ENCODE results near the gene USP10. TPM values are rescaled to one million over a fixed set of nuclear protein-coding genes. Genes with fewer than 3 reads are reported as not detected.

The USP10 gene
- total RNA-seq, 4 donors from 2014 or later: 23.6 to 56.8 (median 45.4) TPM

GRCh38 chr16:84823926-84824325 is 124.1 kb downstream of the USP10 start:
- H3K4me1 ChIP-seq: peaks cover 20 to 63% (median 36%) of the 10 kb centered on the region in 4 donors
- intact Hi-C loops (cut with DNase I; ENCODE audit: low total_unique reads) (no loop called here), in situ Hi-C loops (cut with MboI; ENCODE audit: low pct_ligation_motif_present in 1 of 4, low pct_unique_long_range_greater_than_20kb in 1 of 4, low sequenced_read_pairs in 3 of 4) (no loop called here)
- H3K27ac ChIP-seq: peak overlapping the region; percentile 83 to 97 (median 92)
- DNase-seq: no peak
- peaks cover 31% of the 10 kb centered on the region for H3K27me3 ChIP-seq
- peak overlapping the region in 1 of 4 donors; percentile 61 for H3K4me3 ChIP-seq
- TF ChIP-seq POLR2AphosphoS5 (IDR thresholded peaks at IDR 0.05): no peak
- TF ChIP-seq CTCF (IDR thresholded peaks at IDR 0.05): no peak
- TF ChIP-seq POLR2A (IDR thresholded peaks at IDR 0.05): no peak
- TF ChIP-seq EP300 (IDR thresholded peaks at IDR 0.05; ENCODE audit: low read depth): no peak
- no peaks in the 10 kb centered on the region for H3K9me3 ChIP-seq
- H3K36me3 ChIP-seq: no peaks in the 10 kb centered on the region
- WGBS, 2 donors (ENCODE audit: low coverage in 1 of 2): 24% methylated on average over 5 of the region's 5 CpGs; no CpG with 5 or more reads in 1 of the 2 donors

- H3K4me1 ChIP-seq: peaks cover 17 to 69% (median 40%) of the 10 kb centered on the region in 4 donors
- no peaks in the 10 kb centered on the region for H3K36me3 ChIP-seq
- TF ChIP-seq EP300 (IDR thresholded peaks at IDR 0.05; ENCODE audit: low read depth) (no peak), CTCF (IDR thresholded peaks at IDR 0.05) (no peak), POLR2A (IDR thresholded peaks at IDR 0.05) (peak; percentile 33)
- no peak for DNase-seq
- peak overlapping the region; percentile 83 to 97 (median 92) for H3K27ac ChIP-seq
- intact Hi-C loops (cut with DNase I; ENCODE audit: low total_unique reads): no loop called here
- H3K9me3 ChIP-seq: no peaks in the 10 kb centered on the region
- in situ Hi-C loops (cut with MboI; ENCODE audit: low pct_ligation_motif_present in 1 of 4, low pct_unique_long_range_greater_than_20kb in 1 of 4, low sequenced_read_pairs in 3 of 4): no loop called here
- peak overlapping the region in 1 of 4 donors; percentile 0 for H3K4me3 ChIP-seq
- WGBS, 2 donors (ENCODE audit: low coverage in 1 of 2): 75% methylated on average over 8 of the region's 8 CpGs; no CpG with 5 or more reads in 1 of the 2 donors
- H3K27me3 ChIP-seq: peaks cover 14% of the 10 kb centered on the region
Measured at GRCh38 chr16:84825896-84826557, 126.2 kb downstream of the USP10 start.

GRCh38 chr16:84826558-84826941 is 126.8 kb downstream of the USP10 start:
- in situ Hi-C loops (cut with MboI; ENCODE audit: low pct_ligation_motif_present in 1 of 4, low pct_unique_long_range_greater_than_20kb in 1 of 4, low sequenced_read_pairs in 3 of 4) (no loop called here), intact Hi-C loops (cut with DNase I; ENCODE audit: low total_unique reads) (no loop called here)
- peak overlapping the region; percentile 83 to 97 (median 92) for H3K27ac ChIP-seq
- H3K4me1 ChIP-seq: peaks cover 23 to 74% (median 45%) of the 10 kb centered on the region in 4 donors
- peak overlapping the region in 1 of 4 donors; percentile 0 for H3K4me3 ChIP-seq
- TF ChIP-seq CTCF (IDR thresholded peaks at IDR 0.05) (no peak), EP300 (IDR thresholded peaks at IDR 0.05; ENCODE audit: low read depth) (peak; percentile 73), POLR2A (IDR thresholded peaks at IDR 0.05) (no peak), POLR2AphosphoS5 (IDR thresholded peaks at IDR 0.05) (peak; percentile 42 to 83 (median 73))
- DNase-seq: peak; percentile 57
- no peaks in the 10 kb centered on the region for H3K36me3 ChIP-seq
- no peaks in the 10 kb centered on the region for H3K9me3 ChIP-seq
- 70 to 80% methylated on average over 1 to 12 of the region's 13 CpGs for WGBS, 2 donors (ENCODE audit: low coverage in 1 of 2)
- H3K27me3 ChIP-seq: peaks cover 11% of the 10 kb centered on the region

- no peaks in the 10 kb centered on the region for H3K9me3 ChIP-seq
- in situ Hi-C loops (cut with MboI; ENCODE audit: low pct_ligation_motif_present in 1 of 4, low pct_unique_long_range_greater_than_20kb in 1 of 4, low sequenced_read_pairs in 3 of 4): no loop called here
- peaks cover 5% of the 10 kb centered on the region for H3K27me3 ChIP-seq
- H3K4me1 ChIP-seq: peaks cover 29 to 80% (median 51%) of the 10 kb centered on the region in 4 donors
- intact Hi-C loops (cut with DNase I; ENCODE audit: low total_unique reads): no loop called here
- H3K36me3 ChIP-seq: no peaks in the 10 kb centered on the region
- TF ChIP-seq POLR2A (IDR thresholded peaks at IDR 0.05): no peak
- TF ChIP-seq CTCF (IDR thresholded peaks at IDR 0.05): no peak
- no peak for TF ChIP-seq EP300 (IDR thresholded peaks at IDR 0.05; ENCODE audit: low read depth)
- peak in 2 of 3 donors; percentile 16 to 66 for TF ChIP-seq POLR2AphosphoS5 (IDR thresholded peaks at IDR 0.05)
- no peak for DNase-seq
- H3K4me3 ChIP-seq: peak overlapping the region in 1 of 4 donors; percentile 0
- peak overlapping the region; percentile 83 to 97 (median 92) for H3K27ac ChIP-seq
- WGBS, 2 donors (ENCODE audit: low coverage in 1 of 2): 55 to 71% methylated on average over 9 to 16 of the region's 16 CpGs
Measured at GRCh38 chr16:84827131-84827574, 127.4 kb downstream of the USP10 start.

All from transverse colon (tissue), 4 donors.